Upper lobe of right lung (tissue), 1 donor: ENCODE measurements around the gene JAGN1. TPM values are rescaled to one million over a fixed set of nuclear protein-coding genes. Genes with fewer than 3 reads are reported as not detected.

Experiments used
- ATAC-seq: fragments of 200-7000 bp; cut with Tn5 transposase; one replicate; pipeline ENCODE4 v1.9.1; 2020; ENCODE audit warnings: mild to moderate bottlenecking, moderate library complexity
- DNase-seq: peaks from one replicate; pipeline ENCODE4 v3.0.0-alpha.2; 2020
- H3K27ac ChIP-seq: fragments of 200-600 bp; one replicate; pipeline ENCODE4 v1.8.0; 2022
- H3K27me3 ChIP-seq: fragments of 200-600 bp; one replicate; pipeline ENCODE4 v1.8.0; 2022; ENCODE audit warnings: mild to moderate bottlenecking
- H3K36me3 ChIP-seq: fragments of 200-600 bp; one replicate; pipeline ENCODE4 v1.8.0; 2022
- H3K4me1 ChIP-seq: fragments of 200-600 bp; one replicate; pipeline ENCODE4 v1.8.0; 2022
- H3K4me3 ChIP-seq: fragments of 200-600 bp; one replicate; pipeline ENCODE4 v1.8.0; 2022; ENCODE audit warnings: mild to moderate bottlenecking
- H3K9me3 ChIP-seq: fragments of 200-600 bp; one replicate; pipeline ENCODE4 v1.8.0; 2022
- intact Hi-C: fragments of 100-400 bp; cut with DNase I; formaldehyde crosslinking; loops from one replicate; pipeline ENCODE4 v1.11.0; 2022
- total RNA-seq: library from RNA; stranded (reverse); fragmentation: NEBNext Ultra II Directional; extraction: Animal tissue kit (Norgen Biotek cat#: 25700); gene quantifications from one replicate; pipeline ENCODE4 v1.2.1, GENCODE V29; 2021
- TF ChIP-seq, protein P1 (sequence below): fragments of 200-600 bp; IDR thresholded peaks from one replicate; pipeline ENCODE4 v1.8.0; 2022; ENCODE audit warnings: antibody characterized with exemption
- donor health status: DM: no; HTN: yes; CAD: no; lungs with severe emphysema.

The JAGN1 gene
- total RNA-seq, 1 donor from 2014 or later, result 28.7 TPM

DNA sequence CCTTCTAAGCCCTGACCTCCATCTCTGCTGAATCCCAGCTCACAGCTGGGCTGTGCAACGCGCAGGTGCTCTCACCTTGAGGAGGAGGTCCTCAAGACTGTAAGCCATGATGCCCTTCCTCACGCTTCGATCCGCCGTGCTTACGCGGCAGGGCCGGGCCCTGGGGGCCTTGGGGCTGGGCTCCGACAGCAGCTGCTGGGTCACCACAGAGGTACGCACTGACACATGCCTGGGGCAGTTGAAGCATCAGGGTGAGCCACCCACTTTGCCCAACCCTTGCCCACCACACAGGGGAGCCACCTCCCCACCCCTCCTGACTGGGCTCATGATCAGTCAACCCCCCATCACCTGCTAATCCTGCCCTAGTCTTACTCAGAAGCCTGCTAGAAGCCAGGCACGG is 13.4 kb upstream of the JAGN1 start:
- Histone ChIP-seq H3K4me1 (no peaks in the 10 kb centered on the region), H3K27ac (no peak overlapping the region), H3K36me3 (no peaks in the 10 kb centered on the region), H3K4me3 (no peak overlapping the region), H3K9me3 (no peaks in the 10 kb centered on the region), H3K27me3 (no peaks in the 10 kb centered on the region)
- DNase-seq (no peak), ATAC-seq (no peak)
- intact Hi-C loops, result no loop called here
- TF ChIP-seq, protein P1, sequence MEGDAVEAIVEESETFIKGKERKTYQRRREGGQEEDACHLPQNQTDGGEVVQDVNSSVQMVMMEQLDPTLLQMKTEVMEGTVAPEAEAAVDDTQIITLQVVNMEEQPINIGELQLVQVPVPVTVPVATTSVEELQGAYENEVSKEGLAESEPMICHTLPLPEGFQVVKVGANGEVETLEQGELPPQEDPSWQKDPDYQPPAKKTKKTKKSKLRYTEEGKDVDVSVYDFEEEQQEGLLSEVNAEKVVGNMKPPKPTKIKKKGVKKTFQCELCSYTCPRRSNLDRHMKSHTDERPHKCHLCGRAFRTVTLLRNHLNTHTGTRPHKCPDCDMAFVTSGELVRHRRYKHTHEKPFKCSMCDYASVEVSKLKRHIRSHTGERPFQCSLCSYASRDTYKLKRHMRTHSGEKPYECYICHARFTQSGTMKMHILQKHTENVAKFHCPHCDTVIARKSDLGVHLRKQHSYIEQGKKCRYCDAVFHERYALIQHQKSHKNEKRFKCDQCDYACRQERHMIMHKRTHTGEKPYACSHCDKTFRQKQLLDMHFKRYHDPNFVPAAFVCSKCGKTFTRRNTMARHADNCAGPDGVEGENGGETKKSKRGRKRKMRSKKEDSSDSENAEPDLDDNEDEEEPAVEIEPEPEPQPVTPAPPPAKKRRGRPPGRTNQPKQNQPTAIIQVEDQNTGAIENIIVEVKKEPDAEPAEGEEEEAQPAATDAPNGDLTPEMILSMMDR, result no peak

DNA sequence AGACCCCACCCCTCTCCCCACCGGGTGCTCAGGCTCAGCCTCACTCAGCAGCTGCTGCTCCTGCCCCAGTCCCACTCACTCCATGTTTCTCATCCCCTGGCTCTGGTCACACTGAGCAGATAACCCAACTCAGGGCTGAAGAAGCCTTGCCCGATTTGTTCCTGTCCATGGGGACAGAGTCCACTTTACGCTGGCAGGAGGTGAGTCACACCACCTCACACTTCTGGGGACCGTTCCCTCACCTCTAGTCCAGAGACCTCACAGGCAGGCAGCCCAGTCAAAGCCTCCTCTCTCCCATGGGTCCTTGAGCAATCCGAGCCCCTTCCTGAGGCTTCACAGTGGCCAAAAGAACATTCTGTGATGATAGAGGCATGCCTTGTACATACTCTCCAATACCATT is 11.7 kb upstream of the JAGN1 start:
- intact Hi-C loops, result no loop called here
- no peak for ATAC-seq
- H3K27ac ChIP-seq, result no peak overlapping the region
- H3K9me3 ChIP-seq, result no peaks in the 10 kb centered on the region
- H3K36me3 ChIP-seq, result no peaks in the 10 kb centered on the region
- DNase-seq, result no peak
- no peak overlapping the region for H3K4me3 ChIP-seq
- H3K4me1 ChIP-seq, result no peaks in the 10 kb centered on the region
- TF ChIP-seq, protein P1, result no peak
- no peaks in the 10 kb centered on the region for H3K27me3 ChIP-seq

DNA sequence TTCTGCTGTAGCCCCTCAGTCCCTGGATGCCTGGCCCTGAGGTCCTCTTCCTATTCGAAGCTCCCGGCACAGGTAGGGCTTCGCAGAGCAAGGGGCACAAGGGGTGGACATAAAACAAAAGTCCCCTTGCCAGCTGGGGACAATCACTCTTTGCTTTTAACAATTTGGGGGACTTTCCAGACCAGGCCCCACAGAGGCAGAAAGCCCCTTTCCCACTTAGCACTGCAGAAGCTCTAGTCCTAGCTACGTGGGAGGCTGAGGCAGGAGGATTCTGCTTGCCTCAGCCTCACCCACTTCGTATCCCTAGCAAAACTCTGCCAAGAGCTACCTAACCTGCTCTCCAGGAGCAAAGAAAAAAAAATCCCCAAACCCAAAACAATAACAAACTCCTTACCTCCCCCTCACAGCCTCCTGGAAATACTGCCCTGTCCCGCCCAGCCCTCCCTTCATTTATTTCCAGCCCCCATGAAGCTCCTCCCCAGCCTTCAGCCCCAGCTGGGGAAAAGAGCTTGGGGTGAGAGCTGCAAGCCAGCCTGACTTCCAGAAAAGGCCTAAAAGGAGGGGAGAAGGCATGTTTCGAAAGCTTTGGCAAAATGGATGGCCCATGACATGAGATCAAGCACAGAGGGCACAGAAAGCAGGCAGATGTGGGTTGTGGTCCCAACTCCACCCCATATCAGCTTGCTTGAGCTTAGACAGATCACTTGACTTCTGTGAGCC is 10.4 kb upstream of the JAGN1 start, which contains the start of gene CIDEC:
CIDEC (minus strand) TSS at position 424 of the 720 bp plus-strand sequence. CDS start 1,767 bp downstream, outside the sequence.
- Histone ChIP-seq H3K27ac (no peak within 1 kb of the TSS), H3K4me3 (no peak within 1 kb of the TSS), H3K36me3 (no peaks in the 10 kb centered on the region), H3K27me3 (no peaks in the 10 kb centered on the region), H3K4me1 (no peaks in the 10 kb centered on the region), H3K9me3 (no peaks in the 10 kb centered on the region)
- intact Hi-C loops, result no loop called here
- DNase-seq, result no peak
- ATAC-seq, result no peak
- TF ChIP-seq, protein P1, result no peak

DNA sequence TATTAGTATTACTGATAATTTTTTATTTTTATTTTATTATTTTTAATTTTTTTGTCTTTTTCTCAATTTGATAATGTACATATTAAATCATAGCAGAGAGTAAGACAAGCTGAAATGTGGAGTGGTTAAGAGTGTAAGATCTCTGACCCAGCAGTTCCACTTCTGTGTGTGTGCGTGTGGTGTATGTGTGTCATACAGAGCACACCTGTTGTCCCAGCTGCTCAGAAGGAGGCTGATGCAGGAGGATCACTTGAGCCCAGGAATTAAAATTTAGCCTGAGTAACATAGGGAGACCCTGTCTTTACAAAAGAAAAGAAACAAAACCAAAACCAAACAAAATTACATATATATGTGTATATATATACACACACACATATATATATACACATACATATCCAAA is 9.0 kb upstream of the JAGN1 start:
- ATAC-seq (no peak), DNase-seq (no peak)
- TF ChIP-seq, protein P1, result no peak
- H3K4me1 ChIP-seq, result no peaks in the 10 kb centered on the region
- H3K4me3 ChIP-seq, result no peak overlapping the region
- no peaks in the 10 kb centered on the region for H3K36me3 ChIP-seq
- H3K9me3 ChIP-seq, result no peaks in the 10 kb centered on the region
- H3K27me3 ChIP-seq, result no peaks in the 10 kb centered on the region
- no peak overlapping the region for H3K27ac ChIP-seq
- intact Hi-C loops, result no loop called here

DNA sequence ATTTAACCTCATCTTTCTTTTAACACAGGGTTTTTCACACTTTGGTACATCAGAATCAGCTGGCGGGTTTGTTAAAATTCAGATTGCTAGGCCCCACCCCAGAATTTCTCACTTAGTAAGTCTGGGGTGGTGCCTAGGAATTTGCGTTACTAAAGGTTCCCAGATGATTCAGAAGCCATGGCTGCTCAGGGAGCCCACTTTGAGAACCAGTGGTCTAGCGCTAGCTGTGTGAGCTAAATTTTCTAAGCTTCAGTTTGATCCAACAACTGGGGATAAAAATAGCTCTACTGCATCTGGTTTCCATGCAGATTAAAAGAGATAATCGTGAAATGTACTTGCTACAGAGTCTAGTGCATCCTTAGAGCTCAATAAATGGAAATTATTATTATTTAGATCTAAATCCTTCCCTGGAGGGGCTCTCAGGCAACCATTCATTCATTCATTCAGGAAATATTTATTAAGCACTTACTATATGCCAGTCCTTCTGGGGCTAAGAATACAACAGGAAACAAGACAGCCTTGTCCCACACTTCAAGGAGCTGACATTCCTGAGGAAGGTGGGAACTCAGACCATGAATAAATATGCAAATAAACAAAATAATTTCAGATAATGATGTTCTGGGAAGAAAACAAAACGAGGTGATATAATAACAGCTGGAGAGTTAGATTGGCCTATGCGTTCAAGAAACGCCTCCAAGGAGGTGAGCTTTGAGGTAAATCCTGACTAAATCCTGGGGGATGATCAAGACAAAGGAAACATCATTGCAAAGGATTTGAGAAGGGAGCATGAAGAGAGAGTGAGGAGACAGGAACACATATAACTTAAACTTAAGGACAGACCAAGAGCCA is 6.5 kb upstream of the JAGN1 start:
- ATAC-seq (no peak), DNase-seq (no peak)
- H3K36me3 ChIP-seq, result no peaks in the 10 kb centered on the region
- TF ChIP-seq, protein P1, result no peak
- no peaks in the 10 kb centered on the region for H3K9me3 ChIP-seq
- H3K4me3 ChIP-seq, result no peak overlapping the region
- H3K27me3 ChIP-seq, result no peaks in the 10 kb centered on the region
- no peak overlapping the region for H3K27ac ChIP-seq
- H3K4me1 ChIP-seq, result no peaks in the 10 kb centered on the region
- intact Hi-C loops, result no loop called here
